LHCN-M2 (cell line): ENCODE measurements around the gene UNG. TPM values are rescaled to one million over a fixed set of nuclear protein-coding genes. Genes with fewer than 3 reads are reported as not detected.
A peak's percentile ranks its signal among the peaks of the same experiment; 100 is the strongest.

Source experiments
- DNase-seq: peaks from one replicate; pipeline ENCODE4 v3.0.0-alpha.2; 2012; ENCODE audit warnings: low read depth
- total RNA-seq: library from RNA; depleted of rRNA; stranded (reverse); fragments of >200 nt; gene quantifications from 2 replicates; pipeline ENCODE4 v1.2.3, GENCODE V29; 2014

Gene UNG
- total RNA-seq, 1 experiment from 2014 or later = 76.5 TPM

DNA sequence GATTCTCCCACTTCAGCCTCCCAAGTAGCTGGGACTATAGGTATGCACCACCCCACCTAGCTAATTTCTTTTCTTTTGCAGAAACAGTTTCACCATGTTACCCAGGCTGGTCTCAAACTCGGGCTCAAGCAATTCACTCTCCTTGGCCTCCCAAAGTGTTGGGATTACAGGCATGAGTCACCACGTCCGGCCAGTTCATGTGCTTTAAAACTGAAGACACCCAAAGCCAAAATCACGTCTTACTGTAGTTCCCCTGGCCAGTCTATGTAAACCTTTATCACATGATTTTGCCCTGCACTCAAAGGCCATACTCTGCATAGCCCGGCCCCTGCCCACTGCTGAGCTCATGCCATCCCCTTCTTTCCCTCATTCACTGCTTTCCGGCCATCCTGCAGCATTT lies 8.6 kb upstream of the UNG start:
- peak; percentile 56 for DNase-seq

DNA sequence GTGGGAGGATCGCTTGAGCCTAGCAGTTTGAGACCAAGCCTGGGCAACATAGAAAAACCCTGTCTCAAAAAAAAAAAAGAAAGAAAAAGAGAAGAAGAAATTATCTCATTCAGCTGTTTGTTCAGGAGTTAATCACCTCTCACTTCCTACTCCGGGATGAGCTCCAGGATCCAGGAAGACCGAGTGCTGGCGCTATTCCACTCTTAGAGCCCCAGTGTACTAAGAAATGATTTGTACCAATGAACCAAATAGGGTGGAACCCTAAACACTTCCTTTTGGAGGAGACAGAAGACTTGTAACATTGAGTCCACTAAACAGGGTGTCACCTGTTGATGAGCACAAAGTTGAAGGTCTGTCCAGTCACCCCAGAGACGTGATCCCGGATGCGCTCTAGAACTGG lies 7.7 kb upstream of the UNG start:
- DNase-seq = no peak

DNA sequence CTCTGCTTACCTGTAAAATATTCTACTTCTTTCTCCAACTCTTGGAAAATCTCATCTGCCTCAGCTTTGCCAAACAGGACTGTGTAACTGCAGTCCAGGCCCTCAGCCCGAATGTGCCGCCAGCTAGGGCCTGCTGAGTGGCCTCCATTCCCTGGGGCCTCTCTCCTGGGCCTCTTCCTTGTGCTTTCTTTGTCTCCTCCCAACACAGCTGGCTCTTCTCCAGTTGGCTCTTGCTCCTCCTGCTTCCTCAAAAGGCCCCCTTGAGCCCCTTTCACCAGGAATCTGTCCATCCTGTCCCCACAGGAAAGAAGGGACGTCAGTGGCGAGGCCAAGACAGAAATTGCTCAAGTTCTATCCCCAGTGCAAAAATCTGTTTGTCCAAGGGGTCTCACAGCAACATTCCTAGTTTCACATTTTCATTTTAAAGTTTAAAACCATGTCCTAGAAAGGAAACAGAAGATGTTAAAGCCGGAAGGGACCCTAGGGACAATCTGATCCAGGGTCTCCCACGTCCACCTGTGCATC lies 4.8 kb upstream of the UNG start:
- no peak for DNase-seq

DNA sequence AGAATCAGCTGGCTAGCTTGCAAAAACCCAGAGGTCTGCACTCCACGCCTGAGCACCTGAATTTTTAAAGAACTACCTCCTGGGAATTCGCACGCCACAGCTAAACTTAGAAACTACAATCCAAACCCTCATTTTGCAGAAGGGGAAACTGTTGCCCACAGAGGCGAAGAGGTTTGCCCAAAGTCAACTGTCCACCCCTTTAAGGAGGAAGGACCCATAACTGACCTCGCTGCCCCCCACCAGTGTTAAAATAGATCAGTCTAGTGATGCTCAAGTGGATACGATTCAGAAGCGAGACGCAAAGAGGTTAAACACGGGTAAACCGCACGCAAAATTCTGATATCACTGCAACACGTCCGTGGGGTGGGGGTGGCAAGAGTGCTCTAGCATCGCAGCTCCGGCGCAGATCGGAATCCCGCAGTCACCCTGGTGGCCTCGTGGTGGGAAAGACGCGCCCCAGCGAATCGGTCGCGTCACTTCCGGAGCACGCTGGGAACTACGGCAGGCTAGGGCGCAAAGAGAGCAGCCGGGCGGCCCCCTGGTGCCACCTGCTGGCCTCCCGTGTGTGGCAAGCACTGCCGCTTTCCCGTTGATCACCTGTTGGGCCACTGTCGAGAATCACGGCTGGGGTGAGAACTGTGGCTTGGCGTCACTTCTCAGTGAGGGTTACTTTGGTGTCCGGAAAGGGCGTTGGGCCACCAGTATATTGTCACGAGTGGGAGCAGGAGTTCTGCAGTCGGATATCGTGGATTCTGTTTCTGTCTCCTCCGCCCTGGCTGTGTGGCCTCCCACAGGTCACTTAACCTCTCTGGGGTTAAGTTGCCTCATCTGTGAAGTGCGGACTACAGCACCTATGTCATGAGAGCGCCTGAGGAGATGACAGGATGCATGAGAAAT lies 4.1 kb upstream of the UNG start, which contains the start of gene ALKBH2:
TSS of gene ALKBH2 (minus strand) at position 451 of the 897 bp plus-strand sequence. CDS start 686 bp downstream, outside the sequence.
- DNase-seq = peak; percentile 86

DNA sequence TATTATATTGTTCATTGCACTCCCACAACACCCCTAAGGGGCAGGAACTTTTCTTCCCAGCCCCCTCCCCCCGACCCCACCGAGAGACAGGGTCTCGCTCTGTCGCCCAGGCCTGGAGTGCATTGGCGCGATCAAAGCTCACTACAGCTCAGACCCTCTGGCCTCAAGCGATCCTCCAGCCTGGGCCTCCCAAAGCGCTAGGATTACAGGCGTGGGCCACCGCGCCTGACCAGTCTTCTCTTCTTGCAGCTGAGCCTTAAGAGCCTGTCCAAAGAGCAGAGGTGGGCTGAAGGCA lies 310 bp upstream of the UNG start:
- no peak for DNase-seq

DNA sequence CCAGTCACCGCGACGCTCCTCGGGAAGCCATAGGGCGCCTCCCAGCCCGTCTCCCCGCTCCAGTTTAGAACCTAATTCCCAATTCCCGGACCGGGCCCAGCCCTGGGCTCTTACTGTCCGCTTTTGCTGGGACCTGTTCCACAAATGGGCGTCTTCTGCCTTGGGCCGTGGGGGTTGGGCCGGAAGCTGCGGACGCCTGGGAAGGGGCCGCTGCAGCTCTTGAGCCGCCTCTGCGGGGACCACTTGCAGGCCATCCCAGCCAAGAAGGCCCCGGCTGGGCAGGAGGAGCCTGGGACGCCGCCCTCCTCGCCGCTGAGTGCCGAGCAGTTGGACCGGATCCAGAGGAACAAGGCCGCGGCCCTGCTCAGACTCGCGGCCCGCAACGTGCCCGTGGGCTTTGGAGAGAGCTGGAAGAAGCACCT lies 797 bp downstream of the UNG start:
- DNase-seq = peak; percentile 52

DNA sequence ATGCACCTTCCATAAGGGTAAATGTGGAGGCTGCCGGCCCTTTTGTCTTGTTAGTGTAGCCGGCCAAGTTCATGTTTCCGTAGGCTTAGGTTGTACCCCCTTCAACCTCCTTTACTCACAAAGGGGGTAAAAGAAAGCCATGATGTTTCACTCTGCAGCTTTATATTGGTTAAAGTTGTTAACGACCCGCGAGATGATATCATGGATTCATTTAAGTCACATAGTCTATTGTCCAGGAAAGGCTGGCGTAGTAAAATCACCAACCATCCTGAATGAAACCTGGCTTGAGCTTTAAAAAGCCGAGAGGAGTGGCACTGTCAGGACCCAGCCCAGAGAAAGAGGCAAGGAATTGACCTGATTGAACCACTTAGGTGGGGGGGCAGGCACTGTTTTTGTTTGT lies 1.3 kb downstream of the UNG start:
- no peak for DNase-seq

DNA sequence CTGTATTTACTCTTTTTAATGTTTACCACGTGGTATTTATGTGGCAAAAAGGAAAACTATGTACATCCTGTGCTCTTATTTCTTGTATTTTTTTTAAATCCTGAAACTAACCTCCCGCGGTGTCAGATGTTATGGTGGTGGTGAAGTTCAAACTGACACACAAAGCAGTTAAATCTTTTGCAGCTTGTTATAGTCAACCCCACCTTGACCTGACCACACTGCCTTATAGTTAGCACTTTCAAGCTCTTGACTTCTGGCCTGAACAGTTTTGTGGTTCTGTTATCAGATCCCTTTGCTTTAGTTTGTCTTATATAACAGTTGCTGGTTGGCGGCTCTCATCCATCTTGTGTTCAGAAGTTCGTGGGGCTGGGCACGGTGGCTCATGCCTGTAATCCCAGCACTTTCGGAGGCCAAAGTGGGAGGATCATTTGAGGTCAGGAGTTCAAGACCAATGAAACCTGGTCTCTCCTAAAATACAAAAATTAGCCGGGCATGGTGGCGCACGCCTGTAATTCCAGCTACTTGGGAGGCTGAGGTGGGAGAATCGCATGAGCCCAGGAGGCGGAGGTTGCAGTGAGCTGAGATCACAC lies 2.1 kb downstream of the UNG start:
- no peak for DNase-seq

DNA sequence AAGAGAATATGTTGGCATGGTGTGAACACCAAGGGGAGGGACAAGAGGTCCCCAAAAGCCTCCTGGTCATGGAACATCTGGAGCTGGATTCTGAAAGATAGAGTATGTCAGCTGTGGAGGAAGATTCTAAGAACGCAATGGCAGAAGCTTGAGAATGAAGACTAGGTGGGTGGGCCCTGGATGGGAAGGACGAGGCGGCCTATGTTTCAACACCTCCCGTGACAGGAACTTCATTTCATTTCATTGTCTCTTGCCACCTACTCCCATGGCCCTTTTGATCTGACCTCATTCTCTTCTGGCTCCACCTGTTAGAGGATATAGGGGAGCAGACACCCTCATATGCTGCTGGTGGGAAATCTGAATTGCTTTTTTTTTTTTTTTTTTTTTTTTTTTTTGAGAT lies 3.3 kb downstream of the UNG start:
- no peak for DNase-seq

DNA sequence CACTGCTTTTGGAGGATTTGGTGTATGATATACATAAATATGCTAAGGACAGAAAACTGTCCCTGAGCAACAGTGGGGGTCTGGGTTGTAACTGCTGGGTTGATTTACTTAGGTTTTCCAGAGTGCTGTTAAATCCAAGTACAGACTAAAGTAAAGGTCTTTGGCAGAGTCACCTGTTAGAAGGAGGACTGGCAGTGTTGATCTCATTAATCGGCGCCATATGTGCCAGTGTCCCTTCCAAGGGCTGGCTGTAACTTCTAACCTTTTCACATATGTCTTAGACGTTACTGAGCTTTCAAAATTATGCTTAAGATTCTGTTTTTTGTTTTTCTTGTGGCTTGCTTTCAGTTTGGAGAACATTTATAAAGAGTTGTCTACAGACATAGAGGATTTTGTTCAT lies 5.1 kb downstream of the UNG start:
- DNase-seq = no peak

DNA sequence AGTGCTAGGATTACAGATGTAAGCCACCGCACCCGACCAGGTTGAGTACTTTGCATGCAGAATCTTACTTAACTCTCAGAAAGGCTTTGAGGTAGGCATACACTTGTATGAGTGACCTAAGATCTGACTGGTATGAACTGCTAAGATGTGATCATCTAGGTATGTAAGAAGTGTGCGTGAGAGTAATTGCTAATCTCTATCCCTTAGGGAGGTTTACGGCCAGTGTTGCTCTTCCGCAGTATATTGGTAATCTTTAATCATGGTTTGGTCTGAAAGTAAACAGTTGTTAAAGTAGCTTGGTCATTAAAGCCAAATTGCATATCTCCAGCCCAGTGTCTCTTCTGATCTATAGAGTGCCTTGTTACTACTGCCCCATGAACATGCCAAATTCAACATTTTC lies 7.8 kb downstream of the UNG start:
- no peak for DNase-seq

DNA sequence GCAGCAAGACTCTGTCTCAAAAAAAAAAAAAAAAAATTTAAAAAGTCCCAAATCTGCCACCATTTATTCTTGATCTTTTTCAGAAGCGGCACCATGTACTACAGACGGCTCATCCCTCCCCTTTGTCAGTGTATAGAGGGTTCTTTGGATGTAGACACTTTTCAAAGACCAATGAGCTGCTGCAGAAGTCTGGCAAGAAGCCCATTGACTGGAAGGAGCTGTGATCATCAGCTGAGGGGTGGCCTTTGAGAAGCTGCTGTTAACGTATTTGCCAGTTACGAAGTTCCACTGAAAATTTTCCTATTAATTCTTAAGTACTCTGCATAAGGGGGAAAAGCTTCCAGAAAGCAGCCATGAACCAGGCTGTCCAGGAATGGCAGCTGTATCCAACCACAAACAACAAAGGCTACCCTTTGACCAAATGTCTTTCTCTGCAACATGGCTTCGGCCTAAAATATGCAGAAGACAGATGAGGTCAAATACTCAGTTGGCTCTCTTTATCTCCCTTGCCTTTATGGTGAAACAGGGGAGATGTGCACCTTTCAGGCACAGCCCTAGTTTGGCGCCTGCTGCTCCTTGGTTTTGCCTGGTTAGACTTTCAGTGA lies 12.5 kb downstream of the UNG start:
- no peak for DNase-seq

DNA sequence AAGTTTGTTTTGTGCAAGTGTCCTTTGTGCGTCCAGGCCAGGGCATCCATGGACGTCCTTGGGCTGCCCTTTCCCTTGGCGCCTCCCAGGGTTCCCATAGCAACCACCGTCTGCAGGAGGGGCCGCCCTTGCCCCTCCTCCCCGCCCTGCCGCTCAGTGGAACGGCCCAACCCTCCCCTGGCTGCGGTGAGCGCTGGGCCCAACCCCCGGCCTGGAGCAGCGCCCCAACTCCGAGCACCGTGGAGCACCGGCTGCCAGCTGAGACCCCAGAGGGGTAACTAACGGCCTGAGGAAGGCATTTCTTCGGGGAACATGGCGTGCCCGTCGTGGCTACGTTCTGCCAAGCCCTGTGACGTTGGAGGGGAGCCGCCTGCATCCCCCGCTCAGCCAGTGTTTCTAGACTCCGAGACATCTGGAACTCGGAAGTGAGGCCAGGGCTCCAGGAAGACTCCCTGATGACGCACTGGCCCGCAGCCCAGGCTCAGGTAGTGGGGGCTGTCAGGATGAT lies 13.6 kb downstream of the UNG start:
- DNase-seq = peak; percentile 43

DNA sequence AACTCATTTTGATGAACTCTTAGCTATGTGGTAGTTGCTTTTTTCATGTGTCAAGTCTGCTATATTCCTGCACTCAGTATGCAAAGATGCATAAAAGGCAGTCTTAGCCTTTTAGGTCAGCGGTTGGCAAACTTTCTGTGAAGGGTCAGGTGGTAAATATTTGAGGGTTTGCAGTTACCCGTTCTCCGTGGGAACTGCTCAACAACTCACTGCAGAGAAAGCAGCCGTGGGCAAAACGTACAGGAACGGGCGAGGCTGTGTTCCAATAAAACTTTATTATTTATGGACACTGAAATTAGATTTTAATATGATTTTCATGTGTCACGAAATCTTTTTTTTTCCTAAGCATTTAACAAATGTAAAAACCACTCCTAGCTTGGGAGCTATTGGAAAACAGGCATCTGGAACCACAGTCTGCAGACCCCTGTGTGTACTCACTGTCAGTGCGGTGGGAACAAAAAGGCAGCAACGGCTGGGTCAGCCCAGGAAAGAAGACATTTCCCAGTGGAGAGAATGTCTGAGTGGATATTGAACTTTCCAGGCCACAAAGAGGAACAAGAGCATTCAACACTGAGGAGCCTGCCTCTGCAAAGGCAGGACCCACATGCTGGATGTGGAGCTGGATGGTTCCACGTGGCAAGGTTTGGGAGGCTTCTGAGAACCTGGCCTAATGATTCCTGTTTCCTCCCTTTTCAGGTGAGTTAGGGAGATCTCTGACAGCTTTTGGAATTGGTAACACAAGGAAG lies 15.5 kb downstream of the UNG start:
- DNase-seq = no peak

DNA sequence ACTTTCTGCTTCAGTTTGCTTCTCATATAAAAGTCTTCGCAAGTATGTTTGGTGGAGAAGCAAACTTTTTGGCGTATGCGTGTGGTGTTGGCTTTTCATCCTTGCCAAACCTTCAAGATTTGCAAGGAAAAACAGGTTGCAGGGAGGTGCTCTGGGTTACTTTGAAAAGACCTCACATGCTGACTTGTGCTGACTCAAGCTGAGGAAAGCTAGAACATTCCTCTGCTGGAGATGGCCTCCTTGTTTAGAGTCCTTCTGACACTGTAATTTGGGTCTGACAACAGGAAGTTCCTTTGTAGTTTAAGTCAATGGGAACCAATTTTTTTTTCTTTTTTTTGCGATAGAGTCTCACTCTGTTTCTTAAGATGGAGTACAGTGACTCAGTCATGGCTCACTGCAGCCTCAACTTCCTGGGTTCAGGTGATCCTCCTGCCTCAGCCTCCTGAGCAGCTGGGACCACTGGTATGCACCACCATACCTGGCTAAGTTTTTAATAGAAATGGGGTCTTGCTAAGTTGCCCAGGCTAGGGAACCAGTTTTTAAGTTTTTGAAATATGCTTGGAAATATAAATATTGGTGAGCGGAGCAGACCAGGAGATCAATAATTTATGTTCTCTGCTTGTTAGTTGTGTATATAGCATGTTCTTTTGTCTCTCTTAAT lies 16.4 kb downstream of the UNG start:
- DNase-seq = no peak

DNA sequence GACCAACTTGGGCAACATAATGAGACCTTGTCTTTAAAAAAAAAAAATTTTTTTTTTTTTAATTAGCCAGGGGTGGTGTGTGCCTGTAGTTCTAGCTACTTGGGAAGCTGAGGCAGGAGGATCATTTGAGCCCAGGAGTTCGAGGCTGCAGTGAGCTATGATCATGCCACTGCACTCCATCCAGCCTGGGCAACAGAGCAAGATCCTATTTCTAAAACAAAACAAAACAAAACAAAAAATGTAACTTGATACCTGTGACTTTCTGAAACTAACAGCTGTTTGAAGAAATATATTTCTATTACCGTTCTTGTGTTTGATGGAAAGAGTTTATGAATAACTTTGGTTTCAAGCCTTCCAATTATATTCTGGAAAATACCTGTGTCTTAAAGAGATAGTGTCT lies 17.2 kb downstream of the UNG start:
- DNase-seq = no peak

DNA sequence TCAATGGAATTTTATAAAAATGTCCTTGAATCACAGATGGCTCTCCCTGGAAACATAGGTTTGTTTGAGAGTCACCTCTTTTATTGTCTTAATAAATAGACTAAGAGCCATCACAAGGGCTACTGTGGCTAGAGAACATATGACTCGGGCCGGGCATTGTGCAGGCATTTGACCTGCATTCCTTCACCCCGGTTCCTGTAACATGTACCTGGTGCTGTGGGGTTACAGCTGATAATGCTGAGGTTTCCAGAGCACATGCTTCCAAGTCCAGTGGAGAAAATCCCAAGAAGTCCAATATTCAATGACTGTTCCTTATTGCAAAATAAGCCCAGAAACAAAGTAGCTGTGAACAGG lies 18.0 kb downstream of the UNG start:
- no peak for DNase-seq

DNA sequence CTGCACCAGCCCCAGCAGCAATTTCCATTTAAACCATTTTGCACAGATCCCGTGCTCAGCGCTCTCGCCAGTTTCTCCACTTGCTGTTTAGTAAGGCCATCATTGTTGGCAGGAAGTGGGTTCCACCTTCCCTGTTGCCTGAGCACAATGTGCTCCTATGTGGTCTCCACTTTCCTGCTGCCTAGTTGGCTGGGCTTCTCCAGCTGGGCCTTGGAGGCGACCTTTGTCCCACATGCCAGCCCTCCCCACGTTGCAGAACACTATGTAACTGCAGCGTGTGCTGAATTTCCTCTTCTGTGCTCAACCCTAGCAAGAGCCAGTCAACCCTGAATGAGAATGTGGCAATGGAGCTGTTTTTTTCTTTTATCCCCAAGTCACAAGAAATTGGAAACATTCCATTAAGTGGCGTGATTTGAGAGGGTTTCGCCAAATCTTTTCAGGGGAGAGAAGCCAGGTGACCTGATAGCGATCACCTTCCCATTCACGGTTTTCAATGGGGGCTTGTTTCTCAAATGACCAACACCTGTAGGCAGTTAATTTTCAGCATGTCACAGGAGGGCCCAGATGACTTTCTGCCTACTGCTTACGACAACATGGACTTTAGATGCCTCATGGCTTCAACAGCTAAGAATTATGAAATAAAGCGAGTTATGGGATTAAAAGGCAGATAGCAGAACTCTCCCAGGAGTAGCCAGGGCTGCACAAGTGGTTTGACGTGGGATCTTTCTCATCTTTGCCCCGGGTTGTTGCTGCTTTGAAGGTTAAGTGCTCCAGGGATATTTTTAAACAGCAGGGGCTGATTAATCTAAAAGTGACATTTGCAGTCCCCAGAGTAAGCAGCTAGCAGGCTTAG lies 18.6 kb downstream of the UNG start, which contains the start of gene ACACB:
TSS of gene ACACB (plus strand) at position 830 of the 853 bp plus-strand sequence. CDS start 22,819 bp downstream, outside the sequence.
- DNase-seq = no peak

DNA sequence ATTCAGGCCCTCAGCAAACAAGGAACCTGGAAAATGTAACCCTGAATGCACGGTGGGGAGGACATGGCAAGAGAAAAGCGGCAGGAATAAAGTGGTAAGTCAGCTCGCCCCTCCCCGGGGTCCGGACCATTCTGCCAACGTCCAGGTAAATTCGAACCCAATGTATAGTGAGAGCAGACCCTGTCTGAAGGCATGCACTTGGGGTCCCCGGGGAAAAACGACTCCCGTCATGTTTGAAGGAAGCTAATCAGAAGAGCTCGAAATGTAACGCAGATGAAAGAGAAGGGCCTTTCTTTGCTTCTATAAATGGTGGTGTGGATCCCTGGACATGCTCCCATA lies 19.2 kb downstream of the UNG start:
- no peak for DNase-seq

DNA sequence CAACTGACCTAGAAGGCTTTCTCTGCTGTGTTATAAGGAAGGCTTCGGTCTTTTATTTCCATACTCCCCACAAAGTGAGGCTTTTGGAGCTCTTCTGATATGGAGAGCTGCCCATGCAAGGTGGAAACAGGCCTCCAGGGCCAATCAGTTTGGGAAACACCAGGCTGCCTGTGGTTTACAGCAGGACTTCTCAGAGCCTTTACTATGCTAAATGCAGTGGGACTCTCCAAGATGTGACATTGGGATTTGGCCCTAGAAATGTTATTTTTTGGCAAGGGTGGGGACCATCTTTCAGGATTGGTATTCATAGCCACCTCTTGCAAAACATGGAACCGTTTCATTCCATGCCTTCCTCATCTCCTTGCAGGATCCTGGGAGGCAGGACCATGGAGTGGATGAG lies 22.7 kb downstream of the UNG start:
- DNase-seq = no peak
